ENCODE results near the gene SHKBP1. TPM values are rescaled to one million over a fixed set of nuclear protein-coding genes. Genes with fewer than 3 reads are reported as not detected.

Gene SHKBP1
- total RNA-seq, 1 donor from 2014 or later: 192 TPM

DNA sequence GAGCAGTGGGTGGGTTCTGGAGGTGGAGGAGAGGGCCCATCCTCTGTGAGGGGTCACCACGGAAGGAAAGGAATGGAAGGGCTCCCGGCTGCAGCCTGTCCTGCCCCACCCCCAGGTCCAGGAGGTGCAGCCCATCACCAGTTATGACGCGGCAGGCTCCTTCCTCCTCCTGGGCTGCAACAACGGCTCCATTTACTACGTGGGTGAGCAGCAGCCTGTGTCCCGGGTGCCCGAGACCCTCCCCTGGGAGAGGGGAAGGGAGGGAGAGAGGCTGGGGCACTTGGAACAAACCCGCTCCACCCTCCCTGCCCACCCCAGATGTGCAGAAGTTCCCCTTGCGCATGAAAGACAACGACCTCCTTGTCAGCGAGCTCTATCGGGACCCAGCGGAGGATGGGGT is 6.6 kb downstream of the SHKBP1 start:
- no peaks in the 10 kb centered on the region for H3K9me3 ChIP-seq
- DNase-seq (ENCODE audit: low spot score in 2 of 2): no peak
- H3K27me3 ChIP-seq: no peaks in the 10 kb centered on the region
- TF ChIP-seq, protein P1, sequence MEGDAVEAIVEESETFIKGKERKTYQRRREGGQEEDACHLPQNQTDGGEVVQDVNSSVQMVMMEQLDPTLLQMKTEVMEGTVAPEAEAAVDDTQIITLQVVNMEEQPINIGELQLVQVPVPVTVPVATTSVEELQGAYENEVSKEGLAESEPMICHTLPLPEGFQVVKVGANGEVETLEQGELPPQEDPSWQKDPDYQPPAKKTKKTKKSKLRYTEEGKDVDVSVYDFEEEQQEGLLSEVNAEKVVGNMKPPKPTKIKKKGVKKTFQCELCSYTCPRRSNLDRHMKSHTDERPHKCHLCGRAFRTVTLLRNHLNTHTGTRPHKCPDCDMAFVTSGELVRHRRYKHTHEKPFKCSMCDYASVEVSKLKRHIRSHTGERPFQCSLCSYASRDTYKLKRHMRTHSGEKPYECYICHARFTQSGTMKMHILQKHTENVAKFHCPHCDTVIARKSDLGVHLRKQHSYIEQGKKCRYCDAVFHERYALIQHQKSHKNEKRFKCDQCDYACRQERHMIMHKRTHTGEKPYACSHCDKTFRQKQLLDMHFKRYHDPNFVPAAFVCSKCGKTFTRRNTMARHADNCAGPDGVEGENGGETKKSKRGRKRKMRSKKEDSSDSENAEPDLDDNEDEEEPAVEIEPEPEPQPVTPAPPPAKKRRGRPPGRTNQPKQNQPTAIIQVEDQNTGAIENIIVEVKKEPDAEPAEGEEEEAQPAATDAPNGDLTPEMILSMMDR (IDR thresholded peaks at IDR 0.05): no peak
- peaks cover 0 to 4% of the 10 kb centered on the region in 2 donors for H3K4me1 ChIP-seq
- H3K36me3 ChIP-seq: peaks cover 54 to 70% of the 10 kb centered on the region in 2 donors
- intact Hi-C loops (cut with DNase I): no loop called here
- no peak overlapping the region for H3K4me3 ChIP-seq
- H3K27ac ChIP-seq: no peak overlapping the region

DNA sequence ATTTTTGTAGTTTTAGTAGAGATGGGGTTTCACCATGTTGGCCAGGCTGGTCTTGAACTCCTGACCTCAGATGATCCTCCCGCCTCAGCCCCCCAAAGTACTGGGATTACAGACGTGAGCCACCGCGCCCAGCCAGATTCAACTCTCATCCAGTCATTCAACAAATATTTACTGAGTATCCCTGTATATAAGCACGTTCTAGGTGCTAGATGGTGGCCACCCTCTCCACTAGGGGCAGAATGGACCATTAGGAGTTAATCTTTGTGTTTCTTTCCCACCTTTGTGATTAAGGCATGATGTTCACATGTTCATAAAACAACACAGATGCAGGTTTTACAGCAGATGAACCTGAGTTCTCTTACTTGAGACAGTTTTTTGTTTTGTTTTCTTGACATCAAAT is 7.3 kb downstream of the SHKBP1 start:
- Histone ChIP-seq H3K9me3 (no peaks in the 10 kb centered on the region), H3K4me1 (no peaks in the 10 kb centered on the region), H3K36me3 (peaks cover 61 to 73% of the 10 kb centered on the region in 2 donors), H3K27me3 (no peaks in the 10 kb centered on the region), H3K27ac (no peak overlapping the region), H3K4me3 (no peak overlapping the region)
- TF ChIP-seq, protein P1 (IDR thresholded peaks at IDR 0.05): no peak
- no peak for DNase-seq (ENCODE audit: low spot score in 2 of 2)
- intact Hi-C loops (cut with DNase I): no loop called here

DNA sequence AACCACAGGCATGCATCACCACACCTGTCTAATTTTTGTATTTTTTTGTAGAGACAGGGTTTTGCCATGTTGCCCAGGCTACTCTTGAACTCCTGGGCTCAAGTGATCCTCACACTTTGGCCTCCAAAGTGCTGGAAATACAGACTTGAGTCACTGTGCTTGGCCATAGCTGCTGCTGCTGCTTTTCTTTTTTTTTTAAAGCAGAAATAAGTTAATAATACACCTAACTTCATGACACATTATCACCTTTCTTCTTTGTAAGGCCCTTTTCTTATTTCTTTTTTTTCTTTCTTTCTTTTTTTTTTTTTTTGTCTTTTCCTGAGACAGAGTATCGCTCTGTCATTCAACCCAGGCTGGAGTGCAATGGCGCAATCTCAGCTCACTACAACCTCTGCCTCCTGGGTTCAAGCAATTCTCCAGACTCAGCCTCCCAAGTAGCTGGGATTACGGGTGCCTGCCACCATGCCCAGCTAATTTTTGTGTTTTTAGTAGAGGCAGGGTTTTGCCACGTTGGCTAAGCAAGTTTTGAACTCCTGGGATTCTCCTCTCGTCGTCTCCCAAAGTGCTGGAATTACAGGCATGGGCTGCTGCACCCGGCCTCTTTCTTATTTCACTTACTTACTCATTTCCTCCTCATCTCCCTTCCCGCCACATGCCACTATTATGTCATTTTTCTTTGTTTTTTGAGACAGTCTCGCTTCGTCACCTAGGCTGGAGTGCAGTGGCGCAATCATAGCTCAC is 8.7 kb downstream of the SHKBP1 start:
- no peak for DNase-seq (ENCODE audit: low spot score in 2 of 2)
- intact Hi-C loops (cut with DNase I): no loop called here
- no peaks in the 10 kb centered on the region for H3K9me3 ChIP-seq
- H3K36me3 ChIP-seq: peaks cover 56 to 70% of the 10 kb centered on the region in 2 donors
- TF ChIP-seq, protein P1 (IDR thresholded peaks at IDR 0.05): no peak
- H3K27ac ChIP-seq: no peak overlapping the region
- H3K4me1 ChIP-seq: no peaks in the 10 kb centered on the region
- no peak overlapping the region for H3K4me3 ChIP-seq
- no peaks in the 10 kb centered on the region for H3K27me3 ChIP-seq

DNA sequence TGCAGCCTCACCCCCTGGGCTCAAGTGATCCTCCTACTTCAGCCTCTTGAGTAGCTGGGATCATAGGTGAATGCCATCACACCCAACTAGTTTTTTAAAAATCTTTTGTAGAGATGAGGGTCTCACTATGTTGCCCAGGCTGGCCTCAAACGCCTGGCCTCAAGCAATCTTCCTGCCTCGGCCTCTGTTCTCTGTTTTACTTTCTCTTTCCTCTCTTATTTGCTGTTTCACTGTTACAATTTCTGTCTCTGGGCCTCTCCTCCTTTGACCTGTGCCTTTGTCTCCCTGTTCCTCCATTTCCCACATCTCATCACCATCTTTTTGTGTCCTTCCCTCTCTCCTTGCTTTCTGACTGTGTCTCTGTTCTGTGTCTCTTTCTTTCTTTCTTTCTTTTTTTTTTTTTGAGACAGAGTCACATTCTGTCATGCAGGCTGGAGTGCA is 9.3 kb downstream of the SHKBP1 start:
- intact Hi-C loops (cut with DNase I): no loop called here
- Histone ChIP-seq H3K36me3 (peaks cover 52 to 64% of the 10 kb centered on the region in 2 donors), H3K4me1 (no peaks in the 10 kb centered on the region), H3K27ac (no peak overlapping the region), H3K27me3 (no peaks in the 10 kb centered on the region), H3K9me3 (no peaks in the 10 kb centered on the region), H3K4me3 (no peak overlapping the region)
- no peak for DNase-seq (ENCODE audit: low spot score in 2 of 2)
- TF ChIP-seq, protein P1 (IDR thresholded peaks at IDR 0.05): no peak

DNA sequence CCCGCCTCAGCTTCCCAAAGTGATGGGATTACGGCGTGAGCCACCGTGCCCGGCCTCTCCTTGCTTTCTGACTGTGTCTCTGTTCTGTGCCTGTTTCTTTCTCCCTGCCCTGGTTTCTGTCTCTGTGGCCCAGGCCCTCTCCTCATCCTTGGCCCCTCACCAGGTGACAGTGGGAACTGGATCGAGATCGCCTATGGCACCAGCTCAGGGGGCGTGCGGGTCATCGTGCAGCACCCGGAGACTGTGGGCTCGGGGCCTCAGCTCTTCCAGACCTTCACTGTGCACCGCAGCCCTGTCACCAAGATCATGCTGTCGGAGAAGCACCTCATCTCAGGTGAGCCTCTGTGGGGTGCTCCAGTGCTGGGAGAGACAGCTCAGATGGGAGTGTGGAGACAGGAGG is 9.9 kb downstream of the SHKBP1 start:
- TF ChIP-seq, protein P1 (IDR thresholded peaks at IDR 0.05): no peak
- Histone ChIP-seq H3K4me3 (no peak overlapping the region), H3K27ac (no peak overlapping the region), H3K4me1 (no peaks in the 10 kb centered on the region), H3K27me3 (no peaks in the 10 kb centered on the region), H3K9me3 (no peaks in the 10 kb centered on the region), H3K36me3 (peaks cover 45 to 58% of the 10 kb centered on the region in 2 donors)
- intact Hi-C loops (cut with DNase I): no loop called here
- DNase-seq (ENCODE audit: low spot score in 2 of 2): no peak
